Measurements from ENCODE around the gene SIK2.

DNA sequence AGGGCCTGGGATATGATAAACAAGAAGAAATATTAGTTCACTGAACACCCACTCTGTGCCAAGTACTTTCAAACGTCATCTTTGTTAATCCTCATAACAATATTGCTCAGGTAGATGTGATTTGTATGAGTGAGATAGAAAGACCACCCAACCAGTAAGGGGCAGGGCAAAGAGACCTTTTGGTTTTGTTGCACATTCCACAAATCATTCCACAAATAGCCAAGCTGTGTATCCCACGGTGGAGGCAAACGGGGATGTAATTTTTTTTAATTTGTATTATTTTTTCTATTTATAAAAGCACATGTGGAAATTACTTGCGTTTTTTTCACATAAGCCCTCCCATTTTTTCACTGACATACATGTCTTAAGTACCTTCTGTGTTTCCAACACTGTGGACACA is 32.8 kb upstream of the SIK2 start:
- TF ChIP-seq, protein P1, sequence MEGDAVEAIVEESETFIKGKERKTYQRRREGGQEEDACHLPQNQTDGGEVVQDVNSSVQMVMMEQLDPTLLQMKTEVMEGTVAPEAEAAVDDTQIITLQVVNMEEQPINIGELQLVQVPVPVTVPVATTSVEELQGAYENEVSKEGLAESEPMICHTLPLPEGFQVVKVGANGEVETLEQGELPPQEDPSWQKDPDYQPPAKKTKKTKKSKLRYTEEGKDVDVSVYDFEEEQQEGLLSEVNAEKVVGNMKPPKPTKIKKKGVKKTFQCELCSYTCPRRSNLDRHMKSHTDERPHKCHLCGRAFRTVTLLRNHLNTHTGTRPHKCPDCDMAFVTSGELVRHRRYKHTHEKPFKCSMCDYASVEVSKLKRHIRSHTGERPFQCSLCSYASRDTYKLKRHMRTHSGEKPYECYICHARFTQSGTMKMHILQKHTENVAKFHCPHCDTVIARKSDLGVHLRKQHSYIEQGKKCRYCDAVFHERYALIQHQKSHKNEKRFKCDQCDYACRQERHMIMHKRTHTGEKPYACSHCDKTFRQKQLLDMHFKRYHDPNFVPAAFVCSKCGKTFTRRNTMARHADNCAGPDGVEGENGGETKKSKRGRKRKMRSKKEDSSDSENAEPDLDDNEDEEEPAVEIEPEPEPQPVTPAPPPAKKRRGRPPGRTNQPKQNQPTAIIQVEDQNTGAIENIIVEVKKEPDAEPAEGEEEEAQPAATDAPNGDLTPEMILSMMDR (IDR thresholded peaks at IDR 0.05): no peak
- TF ChIP-seq POLR2A (IDR thresholded peaks at IDR 0.05): no peak
